Stimulated activated CD8-positive, alpha-beta memory T cell treated with anti-CD3 and anti-CD28 coated beads, Interleukin-12 subunit alpha, Interleukin-12 subunit beta, amount 100 ng/mL, for 1 hour (primary cell): Measurements from ENCODE around the gene CD38.
"Not testable (repeated sequence)": the region's sequence is repeated elsewhere in the genome, so short reads cannot be mapped to it uniquely, and the experiment has no call there.

Experiments
- DNase-seq: peaks from one replicate; pipeline ENCODE4 v3.0.0-alpha.2; 2020; ENCODE audit warnings: low read depth

Gene CD38

GRCh38 chr4:15778289-15779241 lies at the start of gene CD38:
CD38 (plus strand) TSS chr4:15778328; CDS start chr4:15778415, 87 bp downstream.
- peak; percentile 12 for DNase-seq

- peak; percentile 13 for DNase-seq
These were observed 48.1 kb upstream of the CD38 start for GRCh38 chr4:15729910-15730533.

GRCh38 chr4:15733061-15733460 lies 45.1 kb upstream of the CD38 start:
- DNase-seq: not testable (repeated sequence)

GRCh38 chr4:15735536-15735935 lies 42.6 kb upstream of the CD38 start:
- DNase-seq: no peak

GRCh38 chr4:15736514-15737050 lies 41.5 kb upstream of the CD38 start:
- no peak for DNase-seq

- no peak for DNase-seq
These were observed 40.9 kb upstream of the CD38 start for GRCh38 chr4:15737255-15737654.

- DNase-seq: no peak
These were observed 39.3 kb upstream of the CD38 start for GRCh38 chr4:15738877-15739276.

- no peak for DNase-seq
These were observed 37.2 kb upstream of the CD38 start for GRCh38 chr4:15740764-15741404.

- DNase-seq: no peak
These were observed 36.0 kb upstream of the CD38 start for GRCh38 chr4:15742083-15742582.

- DNase-seq: no peak
These were observed 35.5 kb upstream of the CD38 start for GRCh38 chr4:15742637-15743036.

- DNase-seq: no peak
These were observed 34.0 kb upstream of the CD38 start for GRCh38 chr4:15744016-15744545.

GRCh38 chr4:15746110-15746509 lies 32.0 kb upstream of the CD38 start:
- DNase-seq: no peak

GRCh38 chr4:15749001-15749400 lies 29.1 kb upstream of the CD38 start:
- DNase-seq: no peak

- DNase-seq: no peak
These were observed 27.0 kb upstream of the CD38 start for GRCh38 chr4:15751153-15751552.

GRCh38 chr4:15753081-15753480 lies 25.0 kb upstream of the CD38 start:
- no peak for DNase-seq

- DNase-seq: no peak
These were observed 24.3 kb upstream of the CD38 start for GRCh38 chr4:15753786-15754185.

- DNase-seq: peak; percentile 10
These were observed 23.8 kb upstream of the CD38 start for GRCh38 chr4:15754323-15754722.

- no peak for DNase-seq
These were observed 22.6 kb upstream of the CD38 start for GRCh38 chr4:15755321-15756155.

- peak; percentile 47 for DNase-seq
These were observed 21.7 kb upstream of the CD38 start for GRCh38 chr4:15756361-15756861.

GRCh38 chr4:15757054-15757453 lies 21.1 kb upstream of the CD38 start:
- no peak for DNase-seq

GRCh38 chr4:15758294-15758693 lies 19.8 kb upstream of the CD38 start:
- no peak for DNase-seq
